ENCODE results near the gene IGF2BP2. TPM values are rescaled to one million over a fixed set of nuclear protein-coding genes. Genes with fewer than 3 reads are reported as not detected.

IGF2BP2 gene
- polyA plus RNA-seq, 2 of the 4 experiments (the other 2 are of a cell fraction) = 2.2 to 6.1 TPM

- Histone ChIP-seq H3K4me3 (no peak overlapping the region), H3K4me2 (peak overlapping the region; percentile 8; the same call in 1 of the 3 replicates), H3K4me1 (peaks cover 11% of the 10 kb centered on the region; the same call in 2 of the 3 replicates), H3K27ac (no peak overlapping the region; a peak in 1 of 6 replicates), H3K9me3 (no peaks in the 10 kb centered on the region)
- ChIA-PET POLR2A (no interaction called here), CTCF (no interaction called here)
- no peak for FAIRE-seq
- peak in 1 of 2 experiments; percentile 25 for DNase-seq (ENCODE audit: low read depth in 1 of 2, low spot score in 1 of 2)
- 63% methylated on average over 6 of the region's 6 CpGs for WGBS (ENCODE audit: missing lambda C conversion rate)
- peak; percentile 50 to 67; a peak in 3 of 6 replicates for ATAC-seq
- TF ChIP-seq GATA3 (IDR thresholded peaks at IDR 0.05; ENCODE audit: borderline replicate concordance) (no peak), MYC (IDR thresholded peaks at IDR 0.05; ENCODE audit: borderline replicate concordance, low read length) (no peak), KDM1A (IDR thresholded peaks at IDR 0.05; ENCODE audit: low read depth) (no peak), RFX5 (IDR thresholded peaks at IDR 0.05) (no peak), MAZ (IDR thresholded peaks at IDR 0.05; ENCODE audit: borderline replicate concordance, low read depth, low read length) (no peak), ZFP36 (IDR thresholded peaks at IDR 0.05; ENCODE audit: borderline replicate concordance, partially characterized antibody) (no peak), E2F6 (IDR thresholded peaks at IDR 0.05; ENCODE audit: borderline replicate concordance, low read depth) (no peak), PHF8 (IDR thresholded peaks at IDR 0.05; ENCODE audit: borderline replicate concordance, low read depth) (no peak), EHMT2 (IDR thresholded peaks at IDR 0.05; ENCODE audit: low read depth) (no peak), EHF (CRISPR knock-in tag; IDR thresholded peaks at IDR 0.05) (no peak), JUN (IDR thresholded peaks at IDR 0.05) (no peak), NPAS2 (CRISPR knock-in tag; IDR thresholded peaks at IDR 0.05; ENCODE audit: borderline replicate concordance) (no peak), POLR2AphosphoS2 (conservative IDR thresholded peaks at IDR 0.05; ENCODE audit: low read length) (no peak), ATOH8 (CRISPR knock-in tag; IDR thresholded peaks at IDR 0.05; ENCODE audit: low read depth) (no peak)
Observed at GRCh38 chr3:185630182-185630622, 194.6 kb downstream of the IGF2BP2 start.

- Histone ChIP-seq H3K4me2 (peak overlapping the region; percentile 8; the same call in 1 of the 3 replicates), H3K27ac (no peak overlapping the region), H3K4me1 (peaks cover 11% of the 10 kb centered on the region; the same call in 2 of the 3 replicates), H3K9me3 (no peaks in the 10 kb centered on the region), H3K4me3 (no peak overlapping the region)
- ChIA-PET CTCF (no interaction called here), POLR2A (no interaction called here)
- TF ChIP-seq HOXA7 (CRISPR knock-in tag; IDR thresholded peaks at IDR 0.05) (no peak), POLR2A (IDR thresholded peaks at IDR 0.05; ENCODE audit: low read length) (no peak), FOXS1 (CRISPR knock-in tag; IDR thresholded peaks at IDR 0.05) (no peak)
- FAIRE-seq (no peak), ATAC-seq (peak; percentile 39 to 66; a peak in 4 of 6 replicates), DNase-seq (ENCODE audit: low read depth in 1 of 2, low spot score in 1 of 2) (no peak)
- WGBS (ENCODE audit: missing lambda C conversion rate) = 75% methylated on average over 4 of the region's 4 CpGs
Observed at GRCh38 chr3:185629554-185630181, 195.2 kb downstream of the IGF2BP2 start.

- ChIA-PET CTCF (interaction anchor here (1.1 kb wide), 1 partner anchor 35 kb away, joined by 3 read pairs; no protein-coding TSS in a partner anchor), POLR2A (no interaction called here)
- H3K4me1 ChIP-seq = peaks cover 11% of the 10 kb centered on the region; the same call in 2 of the 3 replicates
- DNase-seq (ENCODE audit: low read depth in 1 of 2, low spot score in 1 of 2) = no peak
- no peak overlapping the region for H3K27ac ChIP-seq
- no peak for FAIRE-seq
- no peak overlapping the region for H3K4me2 ChIP-seq
- WGBS (ENCODE audit: missing lambda C conversion rate) = 69% methylated on average over 1 of the region's 1 CpG
- H3K4me3 ChIP-seq = no peak overlapping the region
- no peaks in the 10 kb centered on the region for H3K9me3 ChIP-seq
- no peak for ATAC-seq
- TF ChIP-seq HOXB13 (CRISPR knock-in tag; IDR thresholded peaks at IDR 0.05; ENCODE audit: low read depth) (no peak), JUN (IDR thresholded peaks at IDR 0.05) (no peak), ELK1 (IDR thresholded peaks at IDR 0.05; ENCODE audit: low read depth, low read length) (no peak), ZNF302 (CRISPR knock-in tag; IDR thresholded peaks at IDR 0.05) (no peak), REST (IDR thresholded peaks at IDR 0.05) (no peak), RCOR1 (IDR thresholded peaks at IDR 0.05; ENCODE audit: low read depth, low read length) (no peak), MAFK (IDR thresholded peaks at IDR 0.05; ENCODE audit: partially characterized antibody) (no peak), CHD2 (IDR thresholded peaks at IDR 0.05; ENCODE audit: low read length, partially characterized antibody) (no peak), TFCP2L1 (CRISPR knock-in tag; IDR thresholded peaks at IDR 0.05) (no peak), HMGXB4 (CRISPR knock-in tag; IDR thresholded peaks at IDR 0.05; ENCODE audit: borderline replicate concordance) (no peak)
Observed at GRCh38 chr3:185625784-185626183, 199.1 kb downstream of the IGF2BP2 start.

All from A549 (cell line).